ENCODE results near the gene SMYD1.

The SMYD1 gene

GRCh38 chr2:88123975-88124917, 56.6 kb downstream of the SMYD1 start:
- Mint-ChIP-seq H3K27me3 (peaks cover 44 to 83% of the 10 kb centered on the region in 2 donors), H3K4me1 (ENCODE audit: low read depth in 2 of 2) (no peaks in the 10 kb centered on the region), H3K9me3 (no peaks in the 10 kb centered on the region), H3K36me3 (ENCODE audit: insufficient read depth) (peaks cover 3% of the 10 kb centered on the region), H3K27ac (no peak overlapping the region), H3K4me3 (no peak overlapping the region)
- ATAC-seq (replicated peaks) = no peak
- DNase-seq = no peak

DNA sequence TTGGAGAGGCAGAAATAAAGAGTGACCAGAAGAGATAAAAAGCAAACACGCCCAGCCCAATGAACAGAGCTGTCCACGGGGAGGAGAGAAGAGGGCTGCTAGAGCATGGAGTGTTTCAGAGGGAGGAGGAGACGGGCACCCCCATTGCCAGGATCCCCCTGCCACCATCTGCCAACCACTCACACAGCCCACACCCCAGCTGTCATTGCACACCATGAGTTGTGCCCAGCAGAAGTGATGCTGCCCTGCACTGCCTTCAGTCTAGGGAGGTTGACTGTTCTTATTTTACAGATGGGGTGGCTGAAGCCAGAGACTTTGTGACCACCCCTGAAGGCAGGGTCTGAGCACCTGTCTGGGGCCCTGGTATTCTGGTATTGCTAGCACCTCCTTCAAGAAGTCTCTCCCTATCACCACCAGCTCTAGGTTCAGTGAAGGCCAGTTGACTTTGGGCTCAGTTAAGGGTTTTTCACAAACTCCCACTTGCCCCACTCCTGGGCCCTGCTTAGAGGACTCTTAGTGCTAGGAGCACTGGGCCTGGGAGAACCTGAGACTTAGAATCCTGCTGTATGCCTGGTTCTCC, 57.8 kb downstream of the SMYD1 start:
- Mint-ChIP-seq H3K27me3 (peaks cover 43 to 95% of the 10 kb centered on the region in 2 donors), H3K4me1 (ENCODE audit: low read depth in 2 of 2) (no peaks in the 10 kb centered on the region), H3K9me3 (no peaks in the 10 kb centered on the region), H3K27ac (no peak overlapping the region), H3K36me3 (ENCODE audit: insufficient read depth) (peaks cover 3% of the 10 kb centered on the region), H3K4me3 (no peak overlapping the region)
- no peak for DNase-seq
- no peak for ATAC-seq (replicated peaks)

DNA sequence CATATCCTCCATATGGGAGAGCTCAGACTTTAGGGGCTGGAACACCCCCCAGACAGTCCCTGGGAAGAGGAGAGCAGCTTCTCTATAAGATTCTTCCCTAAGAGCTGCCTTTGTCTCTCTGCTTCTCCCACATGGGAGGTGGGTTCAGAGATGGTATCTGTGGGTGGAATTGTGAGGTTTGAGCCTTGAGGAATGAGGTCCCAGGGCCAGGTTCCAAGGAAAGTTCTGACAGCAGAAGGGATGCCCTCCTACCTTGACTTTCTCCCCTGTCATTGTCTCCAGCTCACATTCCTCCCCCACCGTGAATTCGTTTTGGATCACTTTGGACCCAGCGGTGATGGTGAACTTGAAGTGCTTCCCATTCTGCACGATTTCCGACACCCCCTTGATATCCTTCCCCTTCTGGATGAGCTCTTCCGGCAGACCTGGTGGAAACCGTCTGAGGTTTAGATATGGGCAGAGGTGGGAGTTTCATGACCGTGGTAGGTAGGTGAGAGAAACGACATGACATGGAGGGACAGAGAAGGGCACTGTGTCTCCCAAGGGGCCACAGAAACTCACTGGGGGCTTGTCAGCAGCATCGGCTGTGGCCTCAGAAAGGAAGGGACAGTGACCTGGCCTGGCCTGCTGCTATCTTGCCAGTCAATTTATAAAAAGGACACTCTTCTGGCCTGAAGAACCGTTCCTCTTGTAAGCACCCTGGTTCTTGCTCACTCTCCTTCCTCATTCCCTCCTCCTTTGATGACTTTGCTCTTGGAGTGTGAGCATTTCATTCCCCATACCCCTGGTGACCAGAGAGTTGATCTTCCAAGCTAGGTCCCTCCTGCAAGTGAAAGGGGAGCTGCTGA, 58.5 kb downstream of the SMYD1 start:
- Mint-ChIP-seq H3K36me3 (ENCODE audit: insufficient read depth) (peaks cover 3% of the 10 kb centered on the region), H3K27me3 (peaks cover 44 to 96% of the 10 kb centered on the region in 2 donors), H3K4me1 (ENCODE audit: low read depth in 2 of 2) (no peaks in the 10 kb centered on the region), H3K4me3 (no peak overlapping the region), H3K27ac (no peak overlapping the region), H3K9me3 (no peaks in the 10 kb centered on the region)
- ATAC-seq (replicated peaks) (no peak), DNase-seq (no peak)

DNA sequence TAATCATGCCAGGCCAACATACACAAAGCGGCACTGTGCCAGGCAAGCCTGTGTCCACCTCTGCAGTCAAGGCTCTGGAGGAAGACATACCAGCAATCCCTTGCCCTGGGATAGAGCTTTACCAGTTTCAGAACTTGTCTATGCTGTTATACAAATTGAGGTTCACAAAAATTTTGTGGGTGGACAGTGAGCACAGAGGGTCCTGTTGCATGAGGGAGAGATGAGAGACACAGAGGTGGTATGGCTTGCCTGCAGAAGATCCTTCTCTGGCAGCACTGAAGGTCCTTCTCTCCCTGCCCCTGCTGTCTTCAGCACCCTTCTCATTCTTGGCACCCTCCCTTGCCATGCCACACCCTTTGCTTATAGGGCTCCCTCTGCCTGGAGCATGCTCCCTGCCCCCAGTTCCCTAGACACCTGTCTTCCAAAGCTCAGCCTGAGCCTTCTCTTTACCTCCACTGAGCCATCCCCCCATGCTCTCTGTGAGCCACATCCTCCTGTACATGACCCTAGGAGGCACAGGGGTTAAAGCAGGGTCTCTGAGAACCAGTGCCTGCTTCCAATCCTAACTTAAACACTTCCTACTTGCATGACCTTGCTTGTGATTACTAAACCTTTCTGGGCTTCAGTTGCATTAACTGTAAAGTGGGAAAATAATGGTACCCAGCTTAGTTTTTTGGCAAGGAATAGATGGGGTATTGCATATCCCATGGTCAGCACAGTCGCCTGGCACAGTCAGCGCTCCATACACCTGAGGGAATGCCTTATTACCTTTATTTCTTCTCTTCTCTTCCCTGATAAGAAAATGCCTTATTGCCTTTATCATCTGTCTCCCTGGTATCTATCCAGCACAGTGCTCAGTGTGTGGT, 59.4 kb downstream of the SMYD1 start:
- Mint-ChIP-seq H3K36me3 (ENCODE audit: insufficient read depth) (peaks cover 3% of the 10 kb centered on the region), H3K27ac (no peak overlapping the region), H3K27me3 (peaks cover 44 to 96% of the 10 kb centered on the region in 2 donors), H3K4me3 (no peak overlapping the region), H3K4me1 (ENCODE audit: low read depth in 2 of 2) (no peaks in the 10 kb centered on the region), H3K9me3 (no peaks in the 10 kb centered on the region)
- no peak for ATAC-seq (replicated peaks)
- no peak for DNase-seq

DNA sequence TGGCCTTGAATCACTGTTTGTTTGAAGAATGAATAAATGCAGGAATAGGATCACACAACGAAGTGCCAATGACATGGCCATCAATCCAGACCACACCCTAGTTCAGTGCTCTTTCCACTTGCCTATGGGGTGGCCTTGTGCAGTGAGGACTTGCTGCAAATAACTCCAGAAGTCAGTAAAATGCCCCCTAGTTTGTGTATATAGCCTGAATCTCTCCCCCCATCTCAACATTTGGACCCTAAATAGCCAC, 59.9 kb downstream of the SMYD1 start:
- DNase-seq (no peak), ATAC-seq (replicated peaks) (no peak)
- H3K4me1 Mint-ChIP-seq (ENCODE audit: low read depth in 2 of 2) = no peaks in the 10 kb centered on the region
- no peaks in the 10 kb centered on the region for H3K9me3 Mint-ChIP-seq
- no peak overlapping the region for H3K27ac Mint-ChIP-seq
- H3K4me3 Mint-ChIP-seq = no peak overlapping the region
- H3K27me3 Mint-ChIP-seq = peaks cover 44 to 92% of the 10 kb centered on the region in 2 donors
- peaks cover 2% of the 10 kb centered on the region for H3K36me3 Mint-ChIP-seq (ENCODE audit: insufficient read depth)

DNA sequence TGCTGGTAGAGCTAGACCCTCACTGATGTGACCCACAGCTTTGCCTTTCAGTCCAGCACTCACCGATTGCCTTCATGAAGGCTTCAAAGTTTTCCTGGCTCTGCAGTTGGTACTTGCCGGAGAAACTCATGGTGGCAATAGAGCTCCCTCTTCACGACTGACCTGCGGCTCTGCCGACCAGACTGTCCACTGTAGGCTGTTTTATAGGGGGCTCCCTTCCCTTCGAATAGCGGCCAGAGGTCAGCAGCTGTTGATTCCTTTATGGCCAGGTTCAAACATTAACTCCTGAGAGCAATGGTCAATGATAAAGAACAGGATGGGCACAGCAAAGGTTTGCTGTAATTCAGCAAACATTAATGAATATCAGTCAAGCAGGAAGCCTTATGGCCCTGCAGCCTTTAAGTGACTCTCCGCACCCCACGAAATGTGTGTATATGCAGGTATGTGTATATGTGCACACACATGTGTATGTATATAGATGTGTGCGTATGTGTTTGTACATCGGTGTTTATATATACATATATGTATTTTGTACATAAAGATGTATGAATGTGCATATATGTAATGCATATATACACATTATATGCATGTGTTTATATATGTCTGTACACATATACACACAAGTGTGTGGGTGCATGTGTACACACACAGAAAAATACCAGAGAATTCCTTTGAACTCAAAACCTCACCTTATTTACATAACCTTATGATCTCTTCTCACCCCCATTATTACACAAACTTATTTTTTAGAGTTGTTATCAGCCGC, 60.4 kb downstream of the SMYD1 start, which contains the start of gene FABP1:
TSS of gene FABP1 (minus strand) at position 175 of the 766 bp plus-strand sequence. CDS start at position 130, 45 bp downstream.
- Mint-ChIP-seq H3K4me1 (ENCODE audit: low read depth in 2 of 2) (no peaks in the 10 kb centered on the region), H3K27ac (no peak within 1 kb of the TSS), H3K36me3 (ENCODE audit: insufficient read depth) (no peaks in the 10 kb centered on the region), H3K4me3 (no peak within 1 kb of the TSS), H3K27me3 (peaks cover 44 to 87% of the 10 kb centered on the region in 2 donors), H3K9me3 (no peaks in the 10 kb centered on the region)
- DNase-seq (no peak), ATAC-seq (replicated peaks) (no peak)

- H3K27me3 Mint-ChIP-seq = peaks cover 44 to 81% of the 10 kb centered on the region in 2 donors
- no peaks in the 10 kb centered on the region for H3K36me3 Mint-ChIP-seq (ENCODE audit: insufficient read depth)
- no peak overlapping the region for H3K4me3 Mint-ChIP-seq
- DNase-seq = no peak
- H3K4me1 Mint-ChIP-seq (ENCODE audit: low read depth in 2 of 2) = no peaks in the 10 kb centered on the region
- ATAC-seq (replicated peaks) = no peak
- H3K27ac Mint-ChIP-seq = no peak overlapping the region
- H3K9me3 Mint-ChIP-seq = no peaks in the 10 kb centered on the region
Measured at GRCh38 chr2:88128654-88129312, 61.2 kb downstream of the SMYD1 start.

DNA sequence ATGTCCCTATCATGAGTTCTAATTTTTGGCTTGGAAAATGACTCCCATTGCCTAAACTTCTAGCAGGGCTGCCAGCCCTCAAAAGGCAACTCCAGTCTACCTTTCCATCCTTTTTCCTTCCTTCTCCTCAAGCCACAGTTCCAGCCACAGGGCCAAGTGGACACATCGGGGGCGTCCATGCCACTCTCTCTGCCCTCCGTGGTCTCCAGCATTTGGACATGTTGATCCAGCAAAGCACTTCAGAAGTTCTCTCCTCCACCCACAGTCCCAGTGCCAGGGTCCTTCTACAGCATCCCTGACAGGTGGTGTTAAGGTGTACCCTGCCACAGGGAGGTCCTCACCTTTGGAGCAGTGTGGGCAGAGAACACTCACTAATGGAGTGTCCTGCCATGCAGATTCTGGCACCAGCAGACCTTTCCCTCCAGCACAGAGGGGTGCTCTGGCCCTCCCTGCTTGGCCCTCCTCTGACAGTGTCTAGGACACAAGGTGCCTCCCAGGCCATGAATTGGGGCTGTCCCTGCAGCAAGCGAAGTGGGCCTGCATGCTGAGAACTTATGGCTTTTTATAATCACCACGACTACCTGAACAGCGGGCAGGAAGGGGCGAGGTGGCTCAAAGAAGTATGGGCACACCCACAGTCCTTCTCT, 61.8 kb downstream of the SMYD1 start:
- Mint-ChIP-seq H3K4me1 (ENCODE audit: low read depth in 2 of 2) (no peaks in the 10 kb centered on the region), H3K36me3 (ENCODE audit: insufficient read depth) (no peaks in the 10 kb centered on the region), H3K27me3 (peaks cover 50 to 75% of the 10 kb centered on the region in 2 donors), H3K4me3 (no peak overlapping the region), H3K9me3 (no peaks in the 10 kb centered on the region), H3K27ac (no peak overlapping the region)
- ATAC-seq (replicated peaks) = no peak
- no peak for DNase-seq

- Mint-ChIP-seq H3K27me3 (peaks cover 61 to 77% of the 10 kb centered on the region in 2 donors), H3K4me3 (no peak overlapping the region), H3K36me3 (ENCODE audit: insufficient read depth) (no peaks in the 10 kb centered on the region), H3K4me1 (ENCODE audit: low read depth in 2 of 2) (no peaks in the 10 kb centered on the region), H3K27ac (no peak overlapping the region), H3K9me3 (no peaks in the 10 kb centered on the region)
- ATAC-seq (replicated peaks) = no peak
- DNase-seq = no peak
Measured at GRCh38 chr2:88131201-88131998, 63.8 kb downstream of the SMYD1 start.

GRCh38 chr2:88131999-88132368, 64.4 kb downstream of the SMYD1 start:
- DNase-seq (no peak), ATAC-seq (replicated peaks) (no peak)
- Mint-ChIP-seq H3K4me3 (no peak overlapping the region), H3K4me1 (ENCODE audit: low read depth in 2 of 2) (no peaks in the 10 kb centered on the region), H3K36me3 (ENCODE audit: insufficient read depth) (no peaks in the 10 kb centered on the region), H3K27ac (no peak overlapping the region), H3K9me3 (no peaks in the 10 kb centered on the region), H3K27me3 (peaks cover 58 to 77% of the 10 kb centered on the region in 2 donors)

- no peak for DNase-seq
- Mint-ChIP-seq H3K4me1 (ENCODE audit: low read depth in 2 of 2) (no peaks in the 10 kb centered on the region), H3K9me3 (no peaks in the 10 kb centered on the region), H3K27ac (no peak overlapping the region), H3K36me3 (ENCODE audit: insufficient read depth) (no peaks in the 10 kb centered on the region), H3K27me3 (peaks cover 53 to 61% of the 10 kb centered on the region in 2 donors), H3K4me3 (no peak overlapping the region)
- ATAC-seq (replicated peaks) = no peak
Measured at GRCh38 chr2:88133875-88134274, 66.2 kb downstream of the SMYD1 start.

Data from effector memory CD8-positive, alpha-beta T cell (primary cell).